Stomach (tissue), 9 donors: ENCODE data around the gene NDUFAF2. TPM values are rescaled to one million over a fixed set of nuclear protein-coding genes. Genes with fewer than 3 reads are reported as not detected.

Experiments
- DNase-seq, 2 donors: peaks; one replicate each; pipeline versions ENCODE4 v3.0.0 to v3.0.0-alpha.2; 2013 to 2019
- H3K27ac ChIP-seq, 5 donors: fragments of 200-600 bp in 4 of 5; sonication (generic) in 4 of 5; one replicate each; pipeline ENCODE4 v1.5.1; 2013 to 2019; ENCODE audit warnings: mild to moderate bottlenecking in 1 of 5, moderate library complexity in 1 of 5
- H3K27me3 ChIP-seq, 3 donors: fragments of 200-600 bp; sonication (generic); one replicate each; pipeline ENCODE4 v1.5.1; 2017 to 2019; ENCODE audit warnings: mixed run types in 1 of 3
- H3K36me3 ChIP-seq, 4 donors: fragments of 200-600 bp; sonication (generic); 1 replicate in 3 of 4; 2 replicates in 1 of 4; pipeline ENCODE4 v1.5.1; 2016 to 2019
- H3K4me1 ChIP-seq, 4 donors: fragments of 200-600 bp; sonication (generic); one replicate each; pipeline ENCODE4 v1.5.1; 2016 to 2019
- H3K4me3 ChIP-seq, 4 donors: fragments of 200-600 bp; sonication (generic) in 3 of 4; one replicate each; pipeline ENCODE4 v1.5.1; 2016 to 2019; ENCODE audit warnings: mild to moderate bottlenecking in 1 of 4
- H3K9me3 ChIP-seq, 4 donors: fragments of 200-600 bp; sonication (generic); one replicate each; pipeline ENCODE4 v1.5.1; 2016 to 2019
- EP300 ChIP-seq: sonication (generic); formaldehyde crosslinking; IDR thresholded peaks from one replicate; pipeline ENCODE4 v1.6.1; 2017; ENCODE audit warnings: antibody characterized with exemption
- POLR2A ChIP-seq, 4 donors: fragments of 450-650 bp; IDR thresholded peaks; one replicate each; pipeline ENCODE4 v1.6.1; 2016; ENCODE audit warnings: antibody characterized with exemption in 4 of 4, control low read depth in 2 of 4, mild to moderate bottlenecking in 1 of 4, moderate library complexity in 1 of 4
- POLR2AphosphoS5 ChIP-seq, 3 donors: sonication (generic); formaldehyde crosslinking; IDR thresholded peaks; one replicate each; pipeline ENCODE4 v1.6.1; 2016; ENCODE audit warnings: antibody characterized with exemption in 3 of 3
- WGBS, 5 donors: extraction: QIAGEN DNeasy Blood & Tissue Kit in 3 of 5; methylation state at CpG; one replicate each; pipeline versions ENCODE4 v1.1.5 to v1.1.7; 2013 to 2018; 5-methylcytosine and 5-hydroxymethylcytosine counted together
- intact Hi-C: fragments of 100-400 bp; cut with DNase I; formaldehyde crosslinking; loops from one replicate; pipeline ENCODE4 v1.15.1; 2023; ENCODE audit warnings: low total_unique reads
- polyA plus RNA-seq, 3 donors: library from polyadenylated mRNA; stranded (reverse); fragments of 200-250 nt; gene quantifications; one replicate each; pipeline ENCODE4 v1.2.3, GENCODE V29; 2013
- total RNA-seq, 5 donors: library from RNA; depleted of rRNA; stranded (reverse); fragments of >200 nt; gene quantifications; one replicate each; pipeline versions ENCODE4 v1.1.0 to v1.2.3, GENCODE V29; 2014 to 2016
- TF ChIP-seq, protein P1 (sequence below), 7 experiments: fragments of 450-650 bp in 4 of 7; fragments of 200-600 bp in 3 of 7; sonication (generic) in 3 of 7; IDR thresholded peaks; one replicate each; pipeline ENCODE4 v1.5.1; 2016 to 2019; ENCODE audit warnings: antibody characterized with exemption in 7 of 7, control low read depth in 2 of 7, mild to moderate bottlenecking in 1 of 7
- donor health status: healthy with polysubstance abuse.
- donor health status: Bipolar disorder and iron deficiency.
- donor health status: healthy.

Gene NDUFAF2
- total and polyA plus RNA-seq, 8 donors: 3.5 to 61.9 (median 29.3) TPM

DNA sequence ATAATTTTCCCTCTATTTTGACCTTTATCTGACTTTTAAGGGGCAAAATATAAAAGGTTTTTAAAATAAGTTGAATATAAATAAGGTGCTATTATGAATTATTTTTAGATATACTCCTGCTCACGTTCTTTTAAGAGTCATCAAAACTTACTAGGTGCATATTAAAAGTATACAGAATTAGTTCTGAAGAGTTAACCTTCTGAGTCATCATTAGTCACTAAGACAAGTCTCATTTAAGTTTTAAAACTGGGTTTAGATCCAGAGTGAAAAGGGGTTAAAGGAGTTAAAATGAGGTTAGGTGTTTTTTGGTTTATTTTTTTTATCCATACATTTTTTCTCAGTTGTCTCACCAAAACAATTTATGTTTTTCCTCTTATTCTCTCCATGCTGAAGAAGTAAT is 175.5 kb downstream of the NDUFAF2 start:
- no peak for DNase-seq
- TF ChIP-seq POLR2AphosphoS5 (IDR thresholded peaks at IDR 0.05) (no peak), POLR2A (IDR thresholded peaks at IDR 0.05) (no peak), EP300 (no peak)
- TF ChIP-seq, protein P1, sequence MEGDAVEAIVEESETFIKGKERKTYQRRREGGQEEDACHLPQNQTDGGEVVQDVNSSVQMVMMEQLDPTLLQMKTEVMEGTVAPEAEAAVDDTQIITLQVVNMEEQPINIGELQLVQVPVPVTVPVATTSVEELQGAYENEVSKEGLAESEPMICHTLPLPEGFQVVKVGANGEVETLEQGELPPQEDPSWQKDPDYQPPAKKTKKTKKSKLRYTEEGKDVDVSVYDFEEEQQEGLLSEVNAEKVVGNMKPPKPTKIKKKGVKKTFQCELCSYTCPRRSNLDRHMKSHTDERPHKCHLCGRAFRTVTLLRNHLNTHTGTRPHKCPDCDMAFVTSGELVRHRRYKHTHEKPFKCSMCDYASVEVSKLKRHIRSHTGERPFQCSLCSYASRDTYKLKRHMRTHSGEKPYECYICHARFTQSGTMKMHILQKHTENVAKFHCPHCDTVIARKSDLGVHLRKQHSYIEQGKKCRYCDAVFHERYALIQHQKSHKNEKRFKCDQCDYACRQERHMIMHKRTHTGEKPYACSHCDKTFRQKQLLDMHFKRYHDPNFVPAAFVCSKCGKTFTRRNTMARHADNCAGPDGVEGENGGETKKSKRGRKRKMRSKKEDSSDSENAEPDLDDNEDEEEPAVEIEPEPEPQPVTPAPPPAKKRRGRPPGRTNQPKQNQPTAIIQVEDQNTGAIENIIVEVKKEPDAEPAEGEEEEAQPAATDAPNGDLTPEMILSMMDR (IDR thresholded peaks at IDR 0.05): no peak
- H3K4me3 ChIP-seq: no peak overlapping the region
- H3K9me3 ChIP-seq: no peaks in the 10 kb centered on the region
- no peaks in the 10 kb centered on the region for H3K27me3 ChIP-seq
- no peaks in the 10 kb centered on the region for H3K36me3 ChIP-seq
- intact Hi-C loops: no loop called here
- no peaks in the 10 kb centered on the region for H3K4me1 ChIP-seq
- WGBS, 5 donors: 64 to 86% (median 69%) methylated on average over 1 of the region's 1 CpG
- no peak overlapping the region for H3K27ac ChIP-seq

DNA sequence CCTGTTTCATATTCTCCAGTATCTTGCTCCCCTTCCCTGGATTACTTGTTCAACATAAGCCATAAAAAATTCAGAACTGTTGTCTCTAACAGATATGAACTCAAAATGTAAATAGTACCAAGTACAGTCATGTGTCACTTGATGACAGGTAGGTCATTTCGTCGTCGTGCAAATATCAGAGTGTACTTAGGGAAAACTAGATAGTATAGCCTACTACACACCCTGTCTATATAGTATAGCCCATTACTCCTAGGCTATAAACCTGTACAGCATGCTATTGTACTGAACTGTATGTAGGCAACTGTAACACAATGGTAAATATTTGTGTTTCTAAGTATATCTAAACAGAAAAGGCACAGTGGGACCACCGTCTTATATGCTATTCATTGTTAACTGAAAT is 178.1 kb downstream of the NDUFAF2 start:
- no peaks in the 10 kb centered on the region for H3K36me3 ChIP-seq
- intact Hi-C loops: no loop called here
- no peaks in the 10 kb centered on the region for H3K9me3 ChIP-seq
- H3K27ac ChIP-seq: no peak overlapping the region
- DNase-seq: peak in 1 of 2 donors; percentile 62
- TF ChIP-seq POLR2AphosphoS5 (IDR thresholded peaks at IDR 0.05) (peak in 1 of 3 donors; percentile 16), EP300 (no peak)
- H3K4me1 ChIP-seq: no peaks in the 10 kb centered on the region
- no peaks in the 10 kb centered on the region for H3K27me3 ChIP-seq
- 36 to 57% (median 47%) methylated on average over 4 of the region's 4 CpGs for WGBS, 5 donors
- no peak overlapping the region for H3K4me3 ChIP-seq

DNA sequence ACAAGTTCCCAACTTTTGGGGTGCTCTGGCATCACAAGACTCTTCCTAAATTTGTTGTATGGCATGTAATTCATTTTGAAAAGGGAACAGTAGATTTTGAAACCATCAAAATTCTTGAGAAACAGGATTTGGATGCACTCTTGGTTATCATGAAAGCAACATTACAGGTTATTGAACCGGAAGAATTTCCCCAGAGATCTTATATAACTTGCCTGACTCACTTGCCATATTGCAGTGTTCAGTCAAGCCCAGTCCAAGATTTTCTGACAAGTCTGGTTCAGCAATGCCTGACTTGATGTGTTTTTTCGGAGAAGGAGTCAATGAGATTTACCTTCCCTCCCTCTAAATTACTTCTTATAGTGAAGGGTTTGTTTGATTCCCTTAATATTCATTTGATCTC is 185.3 kb downstream of the NDUFAF2 start:
- Histone ChIP-seq H3K4me1 (no peaks in the 10 kb centered on the region), H3K27ac (no peak overlapping the region), H3K4me3 (no peak overlapping the region), H3K9me3 (no peaks in the 10 kb centered on the region), H3K36me3 (no peaks in the 10 kb centered on the region), H3K27me3 (no peaks in the 10 kb centered on the region)
- TF ChIP-seq, protein P1 (IDR thresholded peaks at IDR 0.05): no peak
- no peak for TF ChIP-seq POLR2A (IDR thresholded peaks at IDR 0.05)
- no peak for TF ChIP-seq EP300
- TF ChIP-seq POLR2AphosphoS5 (IDR thresholded peaks at IDR 0.05): no peak
- WGBS, 5 donors: 86 to 99% (median 94%) methylated on average over 2 of the region's 2 CpGs
- DNase-seq: no peak
- intact Hi-C loops: no loop called here

DNA sequence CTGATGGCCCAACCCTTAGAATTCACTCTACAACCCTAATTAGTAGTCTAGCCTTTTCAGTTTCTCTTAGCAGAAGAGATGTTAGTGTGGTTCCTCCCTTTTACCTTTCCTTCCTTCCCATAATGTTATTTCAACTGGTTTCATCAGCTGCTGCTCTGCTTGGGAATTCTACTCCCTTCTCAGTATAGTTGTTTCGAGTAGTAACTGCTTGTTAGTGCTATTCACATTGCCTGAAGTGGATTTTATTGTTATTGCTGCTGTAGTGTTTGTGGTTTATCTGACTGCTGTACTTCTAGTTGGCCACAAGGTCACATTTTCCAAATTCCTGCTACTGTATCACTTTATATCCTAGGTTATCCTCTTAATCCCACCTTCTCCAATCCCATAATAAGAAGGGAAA is 187.6 kb downstream of the NDUFAF2 start:
- Histone ChIP-seq H3K4me1 (no peaks in the 10 kb centered on the region), H3K36me3 (no peaks in the 10 kb centered on the region), H3K9me3 (no peaks in the 10 kb centered on the region), H3K27ac (no peak overlapping the region), H3K27me3 (no peaks in the 10 kb centered on the region), H3K4me3 (no peak overlapping the region)
- 85 to 100% (median 92%) methylated on average over 1 of the region's 1 CpG for WGBS, 5 donors
- intact Hi-C loops: no loop called here
- TF ChIP-seq, protein P1 (IDR thresholded peaks at IDR 0.05): no peak
- TF ChIP-seq EP300 (no peak), POLR2AphosphoS5 (IDR thresholded peaks at IDR 0.05) (no peak), POLR2A (IDR thresholded peaks at IDR 0.05) (no peak)
- no peak for DNase-seq

DNA sequence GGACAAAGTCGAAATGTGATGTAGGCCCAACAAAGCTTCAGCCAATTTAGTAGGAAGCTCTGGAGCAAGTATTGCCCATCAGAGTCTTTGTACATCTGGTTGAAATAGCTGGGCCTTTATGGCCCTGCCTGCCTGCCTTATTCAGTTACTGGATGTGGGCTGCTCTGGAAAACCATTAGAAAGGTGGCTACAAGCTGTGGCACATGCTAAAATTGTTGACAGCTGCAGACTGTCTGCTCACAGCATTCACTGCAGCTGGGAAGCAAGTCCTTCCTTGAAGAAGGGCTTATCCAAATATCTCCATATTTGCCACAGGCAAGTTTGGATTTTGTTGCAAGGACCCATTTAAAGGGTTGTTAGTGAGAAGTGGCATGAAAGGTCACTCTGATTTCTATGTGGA is 192.8 kb downstream of the NDUFAF2 start:
- WGBS, 5 donors: 92 to 96% (median 95%) methylated on average over 1 of the region's 1 CpG
- no peaks in the 10 kb centered on the region for H3K9me3 ChIP-seq

More for the DNA sequence above, 192.8 kb downstream of the NDUFAF2 start:
- Histone ChIP-seq H3K27me3 (no peaks in the 10 kb centered on the region), H3K4me3 (no peak overlapping the region), H3K4me1 (peaks cover 0 to 6% (median 3%) of the 10 kb centered on the region in 4 donors), H3K27ac (no peak overlapping the region), H3K36me3 (no peaks in the 10 kb centered on the region)
- no peak for DNase-seq
- TF ChIP-seq POLR2A (IDR thresholded peaks at IDR 0.05): no peak
- no peak for TF ChIP-seq POLR2AphosphoS5 (IDR thresholded peaks at IDR 0.05)
- TF ChIP-seq, protein P1 (IDR thresholded peaks at IDR 0.05): no peak
- TF ChIP-seq EP300: no peak
- intact Hi-C loops: no loop called here
